ENCODE measurements around the gene TNRC6C.

TNRC6C gene

GRCh38 chr17:78123258-78123929 lies 164.9 kb downstream of the TNRC6C start:
- H3K9ac ChIP-seq (ENCODE audit: low read depth, low read length) = no peak overlapping the region
- H3K27me3 ChIP-seq (ENCODE audit: insufficient read depth, low read length) = no peaks in the 10 kb centered on the region
- no peak overlapping the region for H3K27ac ChIP-seq (ENCODE audit: low read depth, low read length)
- peaks cover 33% of the 10 kb centered on the region for H3K36me3 ChIP-seq (ENCODE audit: insufficient read depth, low read length)
- no peaks in the 10 kb centered on the region for H3K9me3 ChIP-seq (ENCODE audit: insufficient read depth, low read depth, low read length)
- no peak overlapping the region for H3K4me3 ChIP-seq (ENCODE audit: low read length)
- peaks cover 9% of the 10 kb centered on the region for H3K4me1 ChIP-seq (ENCODE audit: insufficient read depth, low read length)
- 95% methylated on average over 5 of the region's 5 CpGs for WGBS

GRCh38 chr17:78124081-78124835 lies 165.8 kb downstream of the TNRC6C start:
- H3K36me3 ChIP-seq (ENCODE audit: insufficient read depth, low read length) = peaks cover 33% of the 10 kb centered on the region
- no peak overlapping the region for H3K27ac ChIP-seq (ENCODE audit: low read depth, low read length)
- H3K9ac ChIP-seq (ENCODE audit: low read depth, low read length) = no peak overlapping the region
- 94% methylated on average over 30 of the region's 30 CpGs for WGBS
- no peaks in the 10 kb centered on the region for H3K9me3 ChIP-seq (ENCODE audit: insufficient read depth, low read depth, low read length)
- no peak overlapping the region for H3K4me3 ChIP-seq (ENCODE audit: low read length)
- H3K4me1 ChIP-seq (ENCODE audit: insufficient read depth, low read length) = peaks cover 13% of the 10 kb centered on the region
- H3K27me3 ChIP-seq (ENCODE audit: insufficient read depth, low read length) = no peaks in the 10 kb centered on the region

GRCh38 chr17:78124836-78125137 lies 166.3 kb downstream of the TNRC6C start:
- 94% methylated on average over 12 of the region's 12 CpGs for WGBS
- H3K9ac ChIP-seq (ENCODE audit: low read depth, low read length) = no peak overlapping the region
- H3K9me3 ChIP-seq (ENCODE audit: insufficient read depth, low read depth, low read length) = no peaks in the 10 kb centered on the region
- no peaks in the 10 kb centered on the region for H3K27me3 ChIP-seq (ENCODE audit: insufficient read depth, low read length)
- peaks cover 13% of the 10 kb centered on the region for H3K4me1 ChIP-seq (ENCODE audit: insufficient read depth, low read length)
- H3K4me3 ChIP-seq (ENCODE audit: low read length) = no peak overlapping the region
- H3K36me3 ChIP-seq (ENCODE audit: insufficient read depth, low read length) = peaks cover 33% of the 10 kb centered on the region
- H3K27ac ChIP-seq (ENCODE audit: low read depth, low read length) = no peak overlapping the region

GRCh38 chr17:78125138-78125913 lies 166.8 kb downstream of the TNRC6C start:
- Histone ChIP-seq H3K4me3 (ENCODE audit: low read length) (no peak overlapping the region), H3K4me1 (ENCODE audit: insufficient read depth, low read length) (peaks cover 13% of the 10 kb centered on the region), H3K36me3 (ENCODE audit: insufficient read depth, low read length) (peaks cover 33% of the 10 kb centered on the region), H3K27me3 (ENCODE audit: insufficient read depth, low read length) (peaks cover under 1% of the 10 kb centered on the region; the same call in 1 of the 2 replicates), H3K9ac (ENCODE audit: low read depth, low read length) (no peak overlapping the region), H3K9me3 (ENCODE audit: insufficient read depth, low read depth, low read length) (no peaks in the 10 kb centered on the region), H3K27ac (ENCODE audit: low read depth, low read length) (no peak overlapping the region)
- WGBS = 95% methylated on average over 39 of the region's 39 CpGs

GRCh38 chr17:78125976-78126894 lies 167.7 kb downstream of the TNRC6C start:
- Histone ChIP-seq H3K4me1 (ENCODE audit: insufficient read depth, low read length) (peaks cover 13% of the 10 kb centered on the region), H3K9me3 (ENCODE audit: insufficient read depth, low read depth, low read length) (no peaks in the 10 kb centered on the region), H3K27ac (ENCODE audit: low read depth, low read length) (no peak overlapping the region), H3K27me3 (ENCODE audit: insufficient read depth, low read length) (peaks cover 10% of the 10 kb centered on the region), H3K4me3 (ENCODE audit: low read length) (no peak overlapping the region), H3K36me3 (ENCODE audit: insufficient read depth, low read length) (peaks cover 31% of the 10 kb centered on the region), H3K9ac (ENCODE audit: low read depth, low read length) (no peak overlapping the region)
- WGBS = 90% methylated on average over 25 of the region's 25 CpGs

GRCh38 chr17:78126895-78127238 lies 168.4 kb downstream of the TNRC6C start:
- Histone ChIP-seq H3K9ac (ENCODE audit: low read depth, low read length) (no peak overlapping the region), H3K4me1 (ENCODE audit: insufficient read depth, low read length) (peaks cover 13% of the 10 kb centered on the region), H3K9me3 (ENCODE audit: insufficient read depth, low read depth, low read length) (no peaks in the 10 kb centered on the region), H3K27ac (ENCODE audit: low read depth, low read length) (peak overlapping the region; percentile 56; the same call in 1 of the 2 replicates), H3K4me3 (ENCODE audit: low read length) (peak overlapping the region; percentile 84), H3K36me3 (ENCODE audit: insufficient read depth, low read length) (peaks cover 28% of the 10 kb centered on the region), H3K27me3 (ENCODE audit: insufficient read depth, low read length) (peaks cover 16% of the 10 kb centered on the region)
- 78% methylated on average over 5 of the region's 6 CpGs for WGBS

- Histone ChIP-seq H3K4me3 (ENCODE audit: low read length) (peak overlapping the region; percentile 84), H3K9me3 (ENCODE audit: insufficient read depth, low read depth, low read length) (no peaks in the 10 kb centered on the region), H3K4me1 (ENCODE audit: insufficient read depth, low read length) (peaks cover 13% of the 10 kb centered on the region), H3K27me3 (ENCODE audit: insufficient read depth, low read length) (peaks cover 20% of the 10 kb centered on the region), H3K27ac (ENCODE audit: low read depth, low read length) (peak overlapping the region; percentile 56; the same call in 1 of the 2 replicates), H3K36me3 (ENCODE audit: insufficient read depth, low read length) (peaks cover 24% of the 10 kb centered on the region), H3K9ac (ENCODE audit: low read depth, low read length) (peak overlapping the region; percentile 70)
- WGBS = 11% methylated on average over 25 of the region's 25 CpGs
Observed at GRCh38 chr17:78127239-78127887, 168.9 kb downstream of the TNRC6C start.

GRCh38 chr17:78127888-78128550 lies 169.5 kb downstream of the TNRC6C start:
- WGBS = under 1% methylated on average over 37 of the region's 39 CpGs
- Histone ChIP-seq H3K27ac (ENCODE audit: low read depth, low read length) (peak overlapping the region; percentile 88; the same call in 1 of the 2 replicates), H3K4me1 (ENCODE audit: insufficient read depth, low read length) (peaks cover 13% of the 10 kb centered on the region), H3K9ac (ENCODE audit: low read depth, low read length) (peak overlapping the region; percentile 82), H3K36me3 (ENCODE audit: insufficient read depth, low read length) (peaks cover 17% of the 10 kb centered on the region), H3K9me3 (ENCODE audit: insufficient read depth, low read depth, low read length) (no peaks in the 10 kb centered on the region), H3K4me3 (ENCODE audit: low read length) (peak overlapping the region; percentile 84), H3K27me3 (ENCODE audit: insufficient read depth, low read length) (peaks cover 27% of the 10 kb centered on the region)

GRCh38 chr17:78128551-78129350 lies 170.2 kb downstream of the TNRC6C start, which contains the start of gene TMC6:
TSS of gene TMC6 (minus strand) at chr17:78128755. CDS start at chr17:78126832, 1,923 bp downstream.
- Histone ChIP-seq H3K36me3 (ENCODE audit: insufficient read depth, low read length) (peaks cover 10% of the 10 kb centered on the region), H3K9me3 (ENCODE audit: insufficient read depth, low read depth, low read length) (no peaks in the 10 kb centered on the region), H3K27ac (ENCODE audit: low read depth, low read length) (peak within 1 kb of the TSS; percentile 88; the same call in 1 of the 2 replicates), H3K4me3 (ENCODE audit: low read length) (peak within 1 kb of the TSS; percentile 84), H3K9ac (ENCODE audit: low read depth, low read length) (peak within 1 kb of the TSS; percentile 82), H3K27me3 (ENCODE audit: insufficient read depth, low read length) (peaks cover 34% of the 10 kb centered on the region), H3K4me1 (ENCODE audit: insufficient read depth, low read length) (peaks cover 13% of the 10 kb centered on the region)
- 3% methylated on average over 53 of the region's 54 CpGs for WGBS

All from HUES64 (cell line).